ENCODE data around the gene RAVER2.

RAVER2 gene

DNA sequence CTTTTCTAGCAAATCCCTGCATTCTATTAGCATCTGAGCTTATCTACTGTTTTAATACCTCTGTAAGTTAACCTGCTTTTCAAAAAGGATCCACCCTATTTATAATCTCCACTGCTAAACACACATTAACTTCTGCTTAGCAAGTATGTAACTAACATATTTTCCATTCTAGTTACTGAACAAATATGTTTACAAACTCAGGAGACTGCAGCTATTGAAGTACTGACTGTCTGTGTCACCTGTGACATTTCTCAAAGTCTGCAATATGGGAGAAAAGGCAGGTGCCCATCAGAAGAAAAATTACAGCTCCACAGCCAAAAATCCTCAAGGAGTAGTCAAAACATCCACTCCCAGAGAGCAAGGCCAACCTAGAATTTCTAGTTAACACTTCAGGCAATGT lies 133.2 kb downstream of the RAVER2 start:
- DNase-seq (ENCODE audit: low read depth) = no peak

DNA sequence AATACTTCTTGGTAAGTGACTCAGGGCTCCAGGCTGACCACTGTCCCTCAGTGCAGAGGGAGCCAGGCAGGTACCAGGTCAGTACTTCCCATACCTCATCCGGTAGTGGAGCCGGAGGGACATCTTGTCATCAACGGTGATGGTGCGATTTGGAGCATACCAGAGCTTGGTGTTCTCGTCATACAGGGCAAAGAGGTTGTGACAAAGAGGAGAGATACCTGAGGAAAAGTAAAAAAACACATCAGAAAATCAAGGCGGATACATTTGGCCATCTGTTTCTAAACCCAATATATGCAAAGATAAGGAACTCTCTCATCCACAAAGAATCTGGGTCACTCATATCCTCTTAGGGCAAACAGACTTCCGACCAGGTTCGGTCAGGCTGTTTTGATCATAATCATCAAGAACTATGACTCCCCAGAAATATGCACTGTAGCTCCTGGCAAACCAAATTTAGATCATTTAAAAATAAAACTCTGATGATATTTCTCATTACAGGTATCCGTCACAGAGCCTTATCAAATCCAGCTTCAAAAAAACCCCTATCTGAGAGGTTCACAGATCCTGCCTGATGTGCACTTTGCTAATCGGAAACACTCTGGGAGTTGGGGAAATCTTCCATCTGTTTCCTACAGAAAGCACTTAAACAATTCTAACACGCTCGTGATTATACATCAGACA lies 134.2 kb downstream of the RAVER2 start:
- no peak for DNase-seq (ENCODE audit: low read depth)

- no peak for DNase-seq (ENCODE audit: low read depth)
Measured at GRCh38 chr1:64880449-64880848, 135.6 kb downstream of the RAVER2 start.

DNA sequence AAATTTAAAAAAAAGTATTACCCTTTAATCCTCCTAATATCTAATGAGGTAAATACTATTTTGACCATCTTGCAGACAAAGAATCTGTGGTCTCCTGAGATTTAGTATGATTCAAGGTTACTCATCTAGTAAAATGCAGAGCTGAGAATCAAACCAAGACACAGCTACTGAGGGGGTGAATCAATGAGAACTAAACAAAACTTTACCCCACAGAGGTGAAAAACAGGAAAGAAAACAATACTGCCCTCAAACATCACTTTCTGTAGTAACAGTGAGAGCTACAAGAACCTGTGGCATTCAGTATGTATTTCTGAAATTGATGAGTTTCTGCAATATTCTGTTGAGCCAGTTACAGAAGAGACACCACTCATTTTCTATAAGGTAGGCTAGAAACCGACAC lies 136.4 kb downstream of the RAVER2 start:
- DNase-seq (ENCODE audit: low read depth) = no peak
